GM12801 (cell line): Measurements from ENCODE around the gene CACNA1I.

Experiments used
- TF ChIP-seq, protein P1 (sequence below): IDR thresholded peaks from one replicate; pipeline ENCODE4 v1.5.1; 2011; ENCODE audit warnings: control low read depth; ENCODE audit not compliant: insufficient read length; ENCODE audit errors: extremely low read depth

Gene CACNA1I

DNA sequence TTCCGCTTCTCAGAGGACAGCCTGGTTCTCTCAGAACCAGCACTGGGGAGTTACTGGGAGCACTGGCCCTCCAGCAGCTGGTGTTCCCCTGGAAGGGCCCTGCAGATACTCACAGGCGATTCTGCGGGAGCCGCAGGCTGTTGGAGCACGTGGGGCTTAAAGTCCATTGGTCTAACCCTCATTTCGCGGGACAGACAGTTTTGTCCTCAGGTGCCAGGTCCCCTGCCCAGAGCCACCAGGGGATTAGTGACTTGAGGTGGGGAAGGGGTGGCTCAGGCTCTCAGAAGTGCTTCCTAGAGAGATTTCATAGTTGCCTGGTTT, 53.9 kb downstream of the CACNA1I start:
- TF ChIP-seq, protein P1, sequence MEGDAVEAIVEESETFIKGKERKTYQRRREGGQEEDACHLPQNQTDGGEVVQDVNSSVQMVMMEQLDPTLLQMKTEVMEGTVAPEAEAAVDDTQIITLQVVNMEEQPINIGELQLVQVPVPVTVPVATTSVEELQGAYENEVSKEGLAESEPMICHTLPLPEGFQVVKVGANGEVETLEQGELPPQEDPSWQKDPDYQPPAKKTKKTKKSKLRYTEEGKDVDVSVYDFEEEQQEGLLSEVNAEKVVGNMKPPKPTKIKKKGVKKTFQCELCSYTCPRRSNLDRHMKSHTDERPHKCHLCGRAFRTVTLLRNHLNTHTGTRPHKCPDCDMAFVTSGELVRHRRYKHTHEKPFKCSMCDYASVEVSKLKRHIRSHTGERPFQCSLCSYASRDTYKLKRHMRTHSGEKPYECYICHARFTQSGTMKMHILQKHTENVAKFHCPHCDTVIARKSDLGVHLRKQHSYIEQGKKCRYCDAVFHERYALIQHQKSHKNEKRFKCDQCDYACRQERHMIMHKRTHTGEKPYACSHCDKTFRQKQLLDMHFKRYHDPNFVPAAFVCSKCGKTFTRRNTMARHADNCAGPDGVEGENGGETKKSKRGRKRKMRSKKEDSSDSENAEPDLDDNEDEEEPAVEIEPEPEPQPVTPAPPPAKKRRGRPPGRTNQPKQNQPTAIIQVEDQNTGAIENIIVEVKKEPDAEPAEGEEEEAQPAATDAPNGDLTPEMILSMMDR: no peak

GRCh38 chr22:39625569-39626537, 55.3 kb downstream of the CACNA1I start:
- TF ChIP-seq, protein P1: no peak

DNA sequence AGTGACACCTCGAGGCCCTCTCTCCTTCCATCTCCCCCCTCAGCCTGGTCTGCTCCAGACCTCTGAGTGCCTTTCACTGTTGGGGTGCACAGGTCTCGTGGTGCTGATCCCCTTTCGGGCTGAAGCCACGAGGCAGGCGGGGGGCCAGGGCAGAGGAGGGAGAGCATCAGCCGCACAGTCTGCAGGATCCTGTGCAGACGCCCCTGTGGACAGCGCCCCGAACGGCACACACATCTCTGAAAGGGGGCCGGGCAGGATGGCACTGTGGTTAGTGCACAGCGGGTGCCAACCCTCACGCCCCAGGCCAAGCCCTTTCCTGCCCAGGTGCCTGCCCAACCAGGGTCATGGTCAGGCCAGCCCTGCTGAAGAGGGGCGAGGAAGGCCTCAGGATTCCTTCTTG, 56.7 kb downstream of the CACNA1I start:
- TF ChIP-seq, protein P1: no peak

DNA sequence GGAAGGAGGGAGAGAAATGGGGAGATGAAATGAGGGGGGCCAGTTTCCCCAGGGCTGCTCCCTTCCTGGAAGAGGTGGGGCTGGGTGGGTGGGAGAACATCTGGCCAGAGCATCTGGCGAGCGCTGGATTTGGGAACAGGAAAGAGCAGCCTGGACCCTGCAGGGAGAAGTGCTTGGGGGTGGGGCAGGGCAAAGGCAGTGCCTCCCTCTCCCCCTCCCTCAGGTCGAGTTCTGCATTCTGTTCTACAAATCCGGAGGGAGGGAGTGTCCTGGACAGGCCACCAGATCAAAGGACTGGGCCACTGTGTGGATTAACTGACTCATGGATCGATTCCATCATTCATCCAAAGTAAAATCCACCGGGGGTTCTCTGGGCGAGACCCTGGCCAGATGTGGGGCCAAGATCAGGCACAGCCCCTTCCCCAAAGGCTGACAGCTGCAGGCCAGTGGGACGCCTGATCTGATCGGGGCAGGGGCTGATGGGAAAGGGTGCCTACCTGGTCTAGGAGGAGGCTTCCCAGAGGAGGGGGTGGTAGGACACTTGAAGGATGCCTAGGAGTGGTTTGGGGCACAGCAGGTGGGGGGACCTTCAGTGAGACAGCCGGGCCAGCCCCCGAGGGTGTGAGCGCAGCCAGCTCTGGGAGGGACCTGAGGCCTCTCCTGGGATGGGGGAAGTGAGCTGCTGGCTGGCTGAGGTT, 57.5 kb downstream of the CACNA1I start:
- TF ChIP-seq, protein P1: no peak

GRCh38 chr22:39628563-39629080, 58.1 kb downstream of the CACNA1I start:
- TF ChIP-seq, protein P1: no peak

DNA sequence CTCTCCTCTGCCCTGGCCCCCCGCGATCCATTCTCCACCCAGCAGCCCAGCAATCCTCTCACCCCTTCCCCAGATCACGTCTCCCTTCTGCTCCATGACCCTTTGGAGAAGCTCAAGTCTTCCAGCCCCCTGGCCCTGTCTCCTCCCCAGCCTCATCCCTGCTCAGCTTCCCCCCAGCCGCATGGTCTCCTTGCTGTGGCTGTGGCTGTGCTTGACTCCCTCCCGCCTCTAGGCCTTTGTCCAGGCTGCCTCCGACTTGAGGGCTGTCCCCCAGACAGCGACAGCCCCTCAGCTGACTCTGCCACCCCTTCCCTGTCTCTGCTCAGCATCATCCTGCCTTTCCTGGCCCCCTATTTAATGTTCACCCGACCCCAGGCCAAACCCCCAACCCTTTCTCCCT, 59.3 kb downstream of the CACNA1I start:
- TF ChIP-seq, protein P1: no peak

DNA sequence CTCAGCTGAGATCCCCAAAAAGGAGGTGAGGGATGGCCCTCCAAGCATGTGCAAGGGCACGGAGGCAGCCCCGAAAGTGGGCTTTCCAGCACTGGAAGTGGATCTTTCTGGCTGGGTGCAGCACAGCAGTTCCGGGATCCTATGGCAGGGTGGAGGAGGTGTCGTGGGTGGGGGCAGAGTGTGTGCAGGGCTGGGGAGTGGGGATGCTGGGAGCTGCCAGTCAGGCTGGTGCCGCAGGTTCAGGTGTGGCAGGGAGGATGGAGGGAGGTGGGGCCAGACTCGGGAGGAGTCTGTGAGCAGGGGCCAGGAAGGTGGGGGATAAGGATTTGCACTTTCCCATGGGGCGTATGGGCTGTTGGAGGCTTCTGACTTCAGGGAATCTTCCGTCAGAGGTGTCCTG, 60.2 kb downstream of the CACNA1I start:
- TF ChIP-seq, protein P1: no peak
